H1 (cell line): ENCODE measurements around the gene ACCS. TPM values are rescaled to one million over a fixed set of nuclear protein-coding genes. Genes with fewer than 3 reads are reported as not detected.
A peak's percentile ranks its signal among the peaks of the same experiment; 100 is the strongest.

Experiments
- CTCF ChIA-PET: fragments of 300-600 bp; sonication (Branson Sonifier 250); formaldehyde crosslinking; loops from one replicate; lab custom pipeline; 2021; ENCODE audit not compliant: partially characterized antibody; lab: Charles Lee
- POLR2A ChIA-PET: fragments of 300-600 bp; sonication (Branson Sonifier 250); formaldehyde crosslinking; loops from one replicate; lab custom pipeline; 2021; ENCODE audit warnings: inconsistent platforms; ENCODE audit not compliant: partially characterized antibody; lab: Charles Lee
- DNase-seq, 2 experiments: peaks; one replicate each; pipeline versions ENCODE4 v3.0.0 to v3.0.0-alpha.2; 2010 to 2022; ENCODE audit warnings: low spot score in 2 of 2, low read depth in 1 of 2, mixed read lengths in 1 of 2
- FAIRE-seq: peaks from 2 replicates; lab custom pipeline; 2011; peaks lifted over from hg19 to GRCh38; lab: Jason Lieb, UNC
- H2AFZ ChIP-seq: 2 replicates; pipeline ENCODE4 v1.8.1; 2012; ENCODE audit warnings: low read length, inconsistent platforms
- H2AK5ac ChIP-seq: 2 replicates; pipeline ENCODE4 v1.6.1; 2013; ENCODE audit warnings: low read depth, low read length
- H2BK120ac ChIP-seq: replicated peaks from 2 replicates; pipeline ENCODE3; 2013; ENCODE audit warnings: low read depth, low read length, inconsistent platforms
- H2BK12ac ChIP-seq: 2 replicates; pipeline ENCODE4 v1.6.1; 2013; ENCODE audit warnings: low read depth, low read length
- H2BK15ac ChIP-seq: 2 replicates; pipeline ENCODE4 v1.6.1; 2013; ENCODE audit warnings: low read length
- H2BK20ac ChIP-seq: 2 replicates; pipeline ENCODE4 v1.6.1; 2013; ENCODE audit warnings: low read length
- H2BK5ac ChIP-seq: 2 replicates; pipeline ENCODE4 v1.6.1; 2013; ENCODE audit warnings: low read depth, low read length
- H3K14ac ChIP-seq: 2 replicates; pipeline ENCODE4 v1.6.1; 2013; ENCODE audit warnings: inconsistent platforms; ENCODE audit not compliant: insufficient read length
- H3K18ac ChIP-seq: 2 replicates; pipeline ENCODE4 v1.6.1; 2013; ENCODE audit warnings: low read length; ENCODE audit errors: extremely low read depth
- H3K23ac ChIP-seq: 2 replicates; pipeline ENCODE4 v1.6.1; 2013; ENCODE audit warnings: inconsistent platforms; ENCODE audit not compliant: insufficient read length
- H3K23me2 ChIP-seq: 2 replicates; pipeline ENCODE4 v1.6.1; 2013; ENCODE audit warnings: low read depth, low read length
- H3K27ac ChIP-seq: 2 replicates; pipeline ENCODE4 v1.6.1; 2011; ENCODE audit warnings: low read depth, low read length, inconsistent platforms
- H3K27me3 ChIP-seq, 4 experiments: replicated peaks in 1 of 4; 1 replicate in 1 of 4; 2 replicates in 3 of 4; pipeline versions ENCODE4 v1.6.1 to v1.8.1; 2011 to 2013; ENCODE audit warnings: low read length in 3 of 4, mild to moderate bottlenecking in 3 of 4, inconsistent platforms in 2 of 4, mixed read lengths in 2 of 4, moderate library complexity in 1 of 4; ENCODE audit not compliant: control insufficient read depth in 3 of 4, insufficient read depth in 3 of 4; ENCODE audit errors: extremely low read depth in 1 of 4
- H3K36me3 ChIP-seq, 4 experiments: 2 replicates each; pipeline versions ENCODE4 v1.6.1 to v1.8.1; 2011 to 2013; ENCODE audit warnings: mild to moderate bottlenecking in 4 of 4, low read length in 3 of 4, moderate library complexity in 2 of 4, control low read depth in 1 of 4, inconsistent platforms in 1 of 4; ENCODE audit not compliant: insufficient read depth in 4 of 4, control insufficient read depth in 2 of 4
- H3K4ac ChIP-seq: replicated peaks from 2 replicates; pipeline ENCODE3; 2013; ENCODE audit warnings: low read length, low read depth, mixed read lengths, inconsistent platforms; ENCODE audit not compliant: insufficient read length
- H3K4me1 ChIP-seq, 4 experiments: replicated peaks in 1 of 4; 1 replicate in 1 of 4; 2 replicates in 3 of 4; pipeline versions ENCODE4 v1.6.1 to v1.8.1; 2011 to 2013; ENCODE audit warnings: low read length in 3 of 4, inconsistent platforms in 2 of 4, mixed read lengths in 1 of 4; ENCODE audit not compliant: insufficient read depth in 4 of 4, control insufficient read depth in 3 of 4
- H3K4me2 ChIP-seq, 2 experiments: 2 replicates each; pipeline versions ENCODE4 v1.6.1 to v1.8.1; 2011 to 2013; ENCODE audit warnings: low read depth in 2 of 2, low read length in 2 of 2, control low read depth in 1 of 2, inconsistent platforms in 1 of 2, mild to moderate bottlenecking in 1 of 2; ENCODE audit not compliant: insufficient read depth in 1 of 2
- H3K4me3 ChIP-seq, 4 experiments: fragments of 200-600, 300-600 bp in 1 of 4; sonication (generic), shearing (Covaris generic), sonication (Bioruptor Twin) in 1 of 4; 2 replicates each; pipeline versions ENCODE4 v1.5.1 to v1.8.1; 2011 to 2016; ENCODE audit warnings: low read length in 4 of 4, low read depth in 3 of 4, control low read depth in 2 of 4, inconsistent platforms in 2 of 4, mild to moderate bottlenecking in 2 of 4, mixed read lengths in 1 of 4, moderate library complexity in 1 of 4; ENCODE audit not compliant: insufficient read depth in 2 of 4; ENCODE audit errors: extremely low read depth in 1 of 4
- H3K56ac ChIP-seq: replicated peaks from 2 replicates; pipeline ENCODE3; 2013; ENCODE audit warnings: low read depth, mild to moderate bottlenecking, mixed read lengths, low read length, inconsistent platforms; ENCODE audit not compliant: insufficient read length
- H3K79me1 ChIP-seq: 2 replicates; pipeline ENCODE4 v1.6.1; 2013; ENCODE audit warnings: low read depth, low read length, control low read depth
- H3K79me2 ChIP-seq, 2 experiments: 2 replicates each; pipeline versions ENCODE4 v1.6.1 to v1.8.1; 2012 to 2013; ENCODE audit warnings: low read length in 2 of 2, mild to moderate bottlenecking in 2 of 2, inconsistent platforms in 1 of 2; ENCODE audit not compliant: insufficient read depth in 2 of 2, control insufficient read depth in 1 of 2
- H3K9ac ChIP-seq, 4 experiments: replicated peaks in 1 of 4; 1 replicate in 1 of 4; 2 replicates in 3 of 4; pipeline versions ENCODE4 v1.6.1 to v1.8.1; 2011 to 2013; ENCODE audit warnings: low read depth in 3 of 4, low read length in 3 of 4, control low read depth in 2 of 4, mild to moderate bottlenecking in 2 of 4, moderate library complexity in 2 of 4, inconsistent platforms in 1 of 4; ENCODE audit errors: extremely low read depth in 1 of 4
- H3K9me3 ChIP-seq, 2 experiments: 2 replicates each; pipeline versions ENCODE4 v1.6.1 to v1.8.1; 2012 to 2013; ENCODE audit warnings: mild to moderate bottlenecking in 2 of 2, moderate library complexity in 2 of 2, control low read depth in 1 of 2, inconsistent platforms in 1 of 2, low read depth in 1 of 2, low read length in 1 of 2, mixed read lengths in 1 of 2; ENCODE audit not compliant: insufficient read depth in 2 of 2
- H4K20me1 ChIP-seq, 2 experiments: replicated peaks in 1 of 2; 2 replicates each; pipeline versions ENCODE3 to v1.8.1; 2011 to 2013; ENCODE audit warnings: inconsistent platforms in 2 of 2, low read length in 2 of 2, mild to moderate bottlenecking in 1 of 2; ENCODE audit not compliant: insufficient read depth in 2 of 2, control insufficient read depth in 1 of 2
- H4K5ac ChIP-seq: 2 replicates; pipeline ENCODE4 v1.6.1; 2013; ENCODE audit warnings: low read length, low read depth, mixed read lengths, inconsistent platforms; ENCODE audit not compliant: insufficient read length
- H4K8ac ChIP-seq: 2 replicates; pipeline ENCODE4 v1.8.0; 2013; ENCODE audit warnings: mild to moderate bottlenecking, moderate library complexity, low read length, inconsistent platforms; ENCODE audit not compliant: insufficient read depth; ENCODE audit errors: extremely low read depth
- H4K91ac ChIP-seq: replicated peaks from 2 replicates; pipeline ENCODE3; 2013; ENCODE audit warnings: low read length, mixed read lengths, inconsistent platforms; ENCODE audit not compliant: insufficient read length
- ASH2L ChIP-seq: fragments of 200-600, 300-600 bp; sonication (generic); IDR thresholded peaks from one replicate; pipeline ENCODE4 v1.7.1; 2017; ENCODE audit warnings: low read length
- BRCA1 ChIP-seq: IDR thresholded peaks from 2 replicates; pipeline ENCODE4 v1.6.1; 2012; ENCODE audit warnings: low read depth, low read length, improper control_type of control experiment
- CBX8 ChIP-seq: fragments of 300-800, 300-1000 bp; sonication (generic); IDR thresholded peaks from 2 replicates; pipeline ENCODE4 v1.7.1; 2016; ENCODE audit warnings: low read depth, low read length, borderline replicate concordance
- CTBP2 ChIP-seq: IDR thresholded peaks from 2 replicates; pipeline ENCODE4 v1.7.0; 2011; ENCODE audit warnings: borderline replicate concordance, mild to moderate bottlenecking, moderate library complexity, mixed read lengths, low read length; ENCODE audit not compliant: insufficient read depth, insufficient read length
- GABPA ChIP-seq: IDR thresholded peaks from 2 replicates; pipeline ENCODE4 v1.6.1; 2011; ENCODE audit warnings: mild to moderate bottlenecking, low read length, moderate library complexity, borderline replicate concordance; ENCODE audit not compliant: insufficient read depth
- HDAC6 ChIP-seq: IDR thresholded peaks from one replicate; pipeline ENCODE4 v1.7.1; 2012; ENCODE audit warnings: low read depth, mild to moderate bottlenecking, inconsistent platforms, low read length, moderate library complexity
- JUN ChIP-seq: IDR thresholded peaks from 2 replicates; pipeline ENCODE4 v1.6.1; 2011; ENCODE audit warnings: low read depth, mild to moderate bottlenecking, improper control_type of control experiment, low read length
- MAFK ChIP-seq: IDR thresholded peaks from 2 replicates; pipeline ENCODE4 v1.6.1; 2012; ENCODE audit warnings: low read depth, mild to moderate bottlenecking, improper control_type of control experiment, low read length
- SIRT6 ChIP-seq: IDR thresholded peaks from one replicate; pipeline ENCODE4 v1.7.1; 2012; ENCODE audit warnings: low read length, inconsistent platforms
- WGBS, 2 experiments: shearing (Covaris generic) in 1 of 2; methylation state at CpG; one replicate each; pipeline versions ENCODE4 v1.1.6 to v1.1.7; 2013 to 2015; ENCODE audit warnings: low lambda C conversion rate in 2 of 2, mixed read lengths in 2 of 2, inconsistent platforms in 1 of 2, low coverage in 1 of 2, missing lambda C conversion rate in 1 of 2; ENCODE audit not compliant: insufficient replicate concordance in 2 of 2, insufficient coverage in 1 of 2, insufficient read length in 1 of 2; ENCODE audit errors: extremely low coverage in 1 of 2, missing lambda C conversion rate in 1 of 2; 5-methylcytosine and 5-hydroxymethylcytosine counted together
- polyA plus RNA-seq, 7 experiments: library from polyadenylated mRNA; depleted of rRNA in 3 of 7; stranded (reverse) in 5 of 7; unstranded in 2 of 7; fragments of >200 nt in 5 of 7; fragments of 200-250 nt in 2 of 7; gene quantifications; 1 replicate in 5 of 7; 2 replicates in 1 of 7; 4 replicates in 1 of 7; pipeline versions ENCODE4 v1.2.1 to v1.2.3, GENCODE V29; 2011 to 2013; ENCODE audit warnings: missing spikeins in 2 of 7, mixed read lengths in 2 of 7
- total RNA-seq: library from RNA; stranded (reverse); fragmentation: NEBNext Ultra II Directional; extraction: Animal tissue kit (Norgen Biotek cat#: 25700); gene quantifications from 2 replicates; pipeline ENCODE4 v1.2.1, GENCODE V29; 2021

The ACCS gene
- total and polyA plus RNA-seq, 2 of the 8 experiments (the other 6 are each of a cell fraction or from before 2014, with no cell fraction given), result 6.0 to 8.0 TPM

GRCh38 chr11:44036811-44037657, 29.0 kb upstream of the ACCS start:
- H2BK5ac ChIP-seq, result no peak overlapping the region
- no peak overlapping the region for H3K56ac ChIP-seq
- H3K23ac ChIP-seq, result no peak overlapping the region
- peak; percentile 97 for FAIRE-seq
- no peak overlapping the region for H3K4me2 ChIP-seq
- no peak overlapping the region for H3K9ac ChIP-seq
- H4K91ac ChIP-seq, result no peak overlapping the region
- H2BK120ac ChIP-seq, result no peak overlapping the region
- no peak overlapping the region for H2BK15ac ChIP-seq
- H3K4me1 ChIP-seq, result peaks cover 0 to 2% (median 0%) of the 10 kb centered on the region in 4 experiments; a peak in 3 of 7 replicates
- no peak overlapping the region; the same call in 1 of the 2 replicates for H4K8ac ChIP-seq
- H4K5ac ChIP-seq, result no peak overlapping the region
- H2AK5ac ChIP-seq, result no peak overlapping the region
- H2BK12ac ChIP-seq, result no peak overlapping the region
- no peak overlapping the region for H2BK20ac ChIP-seq
- peak; percentile 61 to 80 for DNase-seq
- no peak overlapping the region for H3K14ac ChIP-seq
- H3K4me3 ChIP-seq, result no peak overlapping the region
- no peaks in the 10 kb centered on the region for H3K36me3 ChIP-seq
- CTCF ChIA-PET, result interaction anchor here (0.6 to 9.9 kb wide), 35 partner anchors 9 to 479 kb away, joined by 3 to 80 read pairs (median 5); partner anchors contain the start of genes ACCSL and ALKBH3
- no peaks in the 10 kb centered on the region for H4K20me1 ChIP-seq
- no peak overlapping the region for H3K18ac ChIP-seq
- H3K79me1 ChIP-seq, result no peaks in the 10 kb centered on the region
- H2AFZ ChIP-seq, result peak overlapping the region; percentile 31; the same call in 1 of the 2 replicates
- no peaks in the 10 kb centered on the region for H3K27me3 ChIP-seq
- peaks cover 4 to 15% of the 10 kb centered on the region in 2 experiments for H3K9me3 ChIP-seq
- WGBS, 2 experiments, result 23% methylated on average over 12 of the region's 12 CpGs; no CpG with 5 or more reads in 1 of the 2 experiments
- no peaks in the 10 kb centered on the region for H3K23me2 ChIP-seq
- no peak overlapping the region for H3K27ac ChIP-seq
- POLR2A ChIA-PET, result interaction anchor here (1.0 to 1.1 kb wide), 2 partner anchors 91 to 147 kb away, joined by 3 to 4 read pairs; no protein-coding TSS in a partner anchor
- H3K79me2 ChIP-seq, result no peaks in the 10 kb centered on the region
- no peak overlapping the region for H3K4ac ChIP-seq
- TF ChIP-seq HDAC6 (no peak), BRCA1 (no peak), MAFK (no peak), GABPA (peak; percentile 37; the same call in 1 of the 2 replicates), ASH2L (no peak), CTBP2 (no peak), CBX8 (no peak), SIRT6 (no peak), JUN (no peak)
